ENCODE data around the gene RIN3. TPM values are rescaled to one million over a fixed set of nuclear protein-coding genes. Genes with fewer than 3 reads are reported as not detected.

RIN3 gene
- total RNA-seq, 1 experiment from 2014 or later: 1.7 TPM

DNA sequence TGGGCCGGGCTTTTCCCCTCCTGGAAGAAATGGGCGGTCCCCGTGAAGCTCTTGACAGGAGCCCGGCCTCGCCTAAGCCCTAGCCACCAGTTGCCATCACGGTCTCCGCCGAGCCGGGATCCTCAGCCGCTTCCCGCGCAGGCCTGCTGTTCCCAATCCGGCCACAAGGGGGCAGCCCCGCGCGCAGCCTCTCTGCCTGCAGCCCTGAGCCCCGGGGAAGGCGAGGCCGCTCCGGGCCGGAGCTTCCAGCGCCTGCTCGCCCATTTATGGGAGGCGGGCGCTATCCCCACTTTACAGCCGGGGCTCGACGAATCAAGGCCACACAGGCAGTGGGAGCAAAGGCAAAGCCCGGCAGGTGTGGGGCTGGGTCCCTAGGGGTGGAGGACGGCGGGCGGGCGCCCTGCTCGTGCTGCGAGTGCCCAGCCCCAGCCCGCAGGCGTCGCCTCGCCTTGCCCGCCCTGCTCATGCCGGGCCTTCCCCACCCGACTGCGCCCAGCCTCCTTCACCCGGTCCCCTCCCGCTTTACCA lies 173.4 kb downstream of the RIN3 start:
- peak; percentile 31 for DNase-seq (ENCODE audit: low spot score)

DNA sequence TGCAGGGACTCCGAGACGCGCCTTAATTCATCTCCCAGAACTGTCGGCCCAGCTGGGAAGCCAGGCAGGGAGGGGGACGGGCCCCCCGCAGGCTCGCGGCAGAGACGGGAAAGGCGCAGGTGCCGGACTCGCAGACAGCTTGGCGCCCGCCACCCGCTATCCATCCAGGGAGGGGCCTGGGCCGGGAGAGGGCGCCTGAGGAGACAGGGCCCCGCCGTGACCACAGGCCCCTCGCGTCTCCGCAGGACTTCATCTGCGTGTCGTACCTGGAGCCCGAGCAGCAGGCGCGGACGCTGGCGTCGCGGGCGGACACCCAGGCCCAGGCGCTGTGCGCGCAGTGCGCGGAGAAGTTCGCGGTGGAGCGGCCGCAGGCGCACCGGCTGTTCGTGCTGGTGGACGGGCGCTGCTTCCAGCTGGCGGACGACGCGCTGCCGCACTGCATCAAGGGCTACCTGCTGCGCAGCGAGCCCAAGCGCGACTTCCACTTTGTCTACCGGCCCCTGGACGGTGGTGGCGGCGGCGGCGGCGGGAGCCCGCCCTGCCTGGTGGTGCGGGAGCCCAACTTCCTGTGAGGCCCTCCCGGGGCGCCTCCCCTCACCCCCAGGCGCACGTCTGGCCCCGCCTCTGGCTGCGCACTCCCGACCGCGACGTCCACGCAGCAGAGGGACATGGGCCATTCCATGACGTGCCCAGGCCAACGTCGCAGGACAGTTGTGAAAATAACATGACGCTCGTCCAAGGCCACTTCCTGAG lies 174.3 kb downstream of the RIN3 start:
- DNase-seq (ENCODE audit: low spot score): no peak

- no peak for DNase-seq (ENCODE audit: low spot score)
Measured at GRCh38 chr14:92688434-92689375, 175.1 kb downstream of the RIN3 start.

- DNase-seq (ENCODE audit: low spot score): peak; percentile 55
Measured at GRCh38 chr14:92690171-92691011, 176.8 kb downstream of the RIN3 start.

GRCh38 chr14:92692822-92693226 lies 179.2 kb downstream of the RIN3 start:
- DNase-seq (ENCODE audit: low spot score): peak; percentile 76

DNA sequence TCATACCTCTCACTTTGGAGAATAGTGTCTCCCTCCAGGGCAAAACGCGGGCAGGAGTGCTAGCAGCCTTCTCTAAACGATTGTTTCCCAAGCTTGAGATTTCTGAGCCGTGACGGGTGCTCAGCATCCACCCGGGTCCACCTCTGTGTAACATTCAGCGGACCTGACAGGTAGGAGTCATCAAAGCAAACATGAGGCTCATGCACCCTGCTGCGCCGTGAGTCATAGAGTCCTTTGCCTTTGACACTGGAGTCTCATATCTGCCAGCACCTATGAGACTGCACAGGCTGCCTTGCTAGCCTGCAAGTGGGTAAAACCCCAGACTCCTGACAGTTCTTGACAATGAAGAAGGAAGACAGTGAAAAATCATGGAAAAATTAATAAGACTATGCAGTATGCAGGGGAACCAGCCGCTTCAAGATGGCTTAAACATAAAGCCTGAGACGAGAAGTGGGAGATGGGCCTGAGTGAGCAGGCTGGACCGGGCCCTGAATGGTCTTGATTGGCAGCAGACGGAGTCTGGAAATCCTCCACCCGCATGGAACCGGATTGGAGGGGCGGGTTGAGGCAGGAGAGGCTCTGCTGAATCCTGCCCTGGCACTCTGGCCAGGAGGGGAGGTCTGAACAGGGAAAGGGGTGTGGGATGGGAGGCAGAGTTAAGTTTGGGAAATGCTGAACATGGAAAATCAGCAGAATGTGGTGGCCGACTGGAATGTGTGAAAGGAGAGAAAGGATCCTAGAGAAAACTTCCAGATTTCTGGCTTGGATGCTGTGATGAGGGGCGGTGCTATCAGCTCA lies 180.6 kb downstream of the RIN3 start:
- DNase-seq (ENCODE audit: low spot score): no peak

GRCh38 chr14:92694807-92695206 lies 181.2 kb downstream of the RIN3 start:
- DNase-seq (ENCODE audit: low spot score): no peak

DNA sequence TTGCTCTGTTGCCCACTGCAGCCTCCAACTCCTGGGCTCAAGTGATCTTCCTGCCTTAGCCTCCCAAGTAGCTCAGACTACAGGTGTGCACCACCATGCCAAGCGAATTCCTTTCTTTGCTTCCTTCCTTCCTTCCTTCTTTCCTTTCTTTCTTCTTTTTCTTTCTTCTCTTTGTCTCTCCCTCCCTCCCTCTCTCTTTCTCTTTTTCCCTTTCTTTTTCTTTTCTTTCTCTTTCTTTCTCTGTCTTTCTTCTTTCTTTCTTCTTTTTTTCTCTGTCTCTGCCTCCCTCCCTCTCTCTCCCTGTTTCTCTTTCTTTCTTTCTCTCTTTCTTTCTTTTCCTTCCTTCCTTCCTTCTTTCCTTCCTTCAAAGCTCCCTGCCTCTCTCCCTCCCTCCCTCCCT lies 182.0 kb downstream of the RIN3 start:
- DNase-seq (ENCODE audit: low spot score): no peak

GRCh38 chr14:92696366-92696765 lies 182.8 kb downstream of the RIN3 start:
- DNase-seq (ENCODE audit: low spot score): no peak

DNA sequence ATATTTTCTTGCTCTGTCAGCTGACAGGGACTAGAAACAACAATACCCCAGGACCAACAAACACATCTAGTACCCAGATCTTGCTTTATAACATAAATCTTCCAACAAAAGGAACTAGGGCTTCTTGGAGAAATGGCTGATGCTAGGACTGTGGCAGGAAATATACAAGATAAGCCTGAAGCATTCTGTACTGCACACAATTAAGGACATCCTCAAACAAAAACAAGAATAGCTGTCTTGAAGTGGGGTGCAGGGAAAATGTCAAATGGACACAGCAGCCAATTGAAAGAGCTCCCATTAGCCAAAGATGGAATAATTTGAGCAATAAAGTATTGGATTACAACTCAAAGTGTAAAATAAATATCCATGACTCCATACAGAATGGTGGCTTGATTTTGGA lies 184.8 kb downstream of the RIN3 start:
- no peak for DNase-seq (ENCODE audit: low spot score)

- no peak for DNase-seq (ENCODE audit: low spot score)
Measured at GRCh38 chr14:92701826-92702225, 188.2 kb downstream of the RIN3 start.

DNA sequence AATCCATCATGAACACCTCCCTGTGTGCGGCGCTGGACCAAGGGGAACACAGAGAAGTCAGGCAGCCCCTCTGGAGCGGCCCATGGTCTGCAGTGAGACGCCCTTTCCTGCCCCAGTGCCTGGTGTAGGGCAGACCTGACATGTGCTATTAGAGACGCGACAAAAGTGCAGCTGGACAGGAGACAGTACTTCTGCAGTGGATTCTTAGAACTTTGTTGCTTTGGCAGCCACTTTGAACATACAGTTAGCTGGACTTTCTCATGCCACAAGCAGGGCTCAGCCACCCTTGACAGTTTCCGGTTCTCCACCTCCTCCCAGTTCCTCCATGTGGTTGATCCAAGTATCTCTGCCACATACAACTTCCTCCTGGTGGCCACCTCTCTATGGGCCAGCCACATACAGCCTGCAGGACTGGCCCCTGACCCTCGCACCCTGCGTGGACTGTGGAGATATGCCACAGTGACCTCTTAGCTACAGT lies 188.9 kb downstream of the RIN3 start:
- DNase-seq (ENCODE audit: low spot score): no peak

GRCh38 chr14:92703516-92703915 lies 189.9 kb downstream of the RIN3 start:
- no peak for DNase-seq (ENCODE audit: low spot score)

DNA sequence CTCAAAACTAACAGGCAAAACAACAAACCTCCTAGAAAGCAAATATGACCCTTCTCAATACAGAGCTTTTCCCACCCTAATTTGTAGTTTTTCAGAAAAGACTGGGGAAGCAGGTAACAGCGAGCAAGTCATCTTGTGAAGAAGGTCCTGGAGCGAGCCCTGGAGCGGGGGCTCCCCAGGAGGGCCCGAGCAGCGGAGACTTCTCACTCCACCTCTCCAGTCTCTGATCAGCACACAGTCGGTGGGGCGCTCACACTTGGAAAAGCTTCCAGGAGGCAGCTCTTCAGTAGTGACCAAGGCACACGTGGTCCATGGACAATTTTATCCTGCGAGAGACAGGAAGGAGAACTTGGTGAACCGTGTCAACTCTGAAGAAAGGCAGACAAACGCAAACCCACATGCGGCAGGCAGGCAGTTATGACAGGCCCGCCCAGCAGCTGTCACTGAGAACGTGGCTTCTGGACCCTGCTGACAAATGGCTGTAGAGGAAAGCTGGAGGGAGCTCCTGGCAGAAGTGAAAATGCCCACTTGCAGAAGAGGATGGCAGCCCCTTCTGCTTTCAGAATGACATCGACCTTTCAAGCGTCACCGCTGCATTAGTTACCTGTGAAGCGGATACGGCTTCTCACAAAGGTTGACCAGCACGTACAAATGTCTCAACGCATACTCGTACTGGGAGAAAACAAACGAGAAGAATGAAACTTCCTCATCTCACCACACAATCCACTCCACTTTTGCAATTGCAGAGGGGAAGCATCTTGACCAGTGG lies 190.6 kb downstream of the RIN3 start:
- DNase-seq (ENCODE audit: low spot score): no peak

GRCh38 chr14:92704821-92705220 lies 191.2 kb downstream of the RIN3 start:
- no peak for DNase-seq (ENCODE audit: low spot score)

DNA sequence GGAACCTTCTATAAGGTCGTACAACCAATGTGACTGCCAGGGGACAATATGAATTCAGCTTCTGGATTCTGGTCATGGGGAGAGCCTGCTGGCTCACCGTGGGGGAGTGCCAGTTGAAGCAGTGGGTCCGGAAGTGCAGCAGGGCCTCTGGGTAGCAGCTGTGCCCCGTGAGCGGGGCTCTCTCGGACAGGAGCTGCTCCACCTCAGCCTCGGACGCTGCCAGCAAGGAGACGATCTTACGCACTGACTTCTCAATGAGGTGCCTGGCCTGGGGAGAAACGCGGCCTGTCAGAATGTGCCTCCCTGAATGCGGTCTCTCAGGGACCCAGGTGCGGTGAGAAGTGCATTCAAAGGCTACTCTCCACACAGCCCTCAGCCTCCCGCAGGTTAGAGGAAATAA lies 192.8 kb downstream of the RIN3 start:
- DNase-seq (ENCODE audit: low spot score): no peak

DNA sequence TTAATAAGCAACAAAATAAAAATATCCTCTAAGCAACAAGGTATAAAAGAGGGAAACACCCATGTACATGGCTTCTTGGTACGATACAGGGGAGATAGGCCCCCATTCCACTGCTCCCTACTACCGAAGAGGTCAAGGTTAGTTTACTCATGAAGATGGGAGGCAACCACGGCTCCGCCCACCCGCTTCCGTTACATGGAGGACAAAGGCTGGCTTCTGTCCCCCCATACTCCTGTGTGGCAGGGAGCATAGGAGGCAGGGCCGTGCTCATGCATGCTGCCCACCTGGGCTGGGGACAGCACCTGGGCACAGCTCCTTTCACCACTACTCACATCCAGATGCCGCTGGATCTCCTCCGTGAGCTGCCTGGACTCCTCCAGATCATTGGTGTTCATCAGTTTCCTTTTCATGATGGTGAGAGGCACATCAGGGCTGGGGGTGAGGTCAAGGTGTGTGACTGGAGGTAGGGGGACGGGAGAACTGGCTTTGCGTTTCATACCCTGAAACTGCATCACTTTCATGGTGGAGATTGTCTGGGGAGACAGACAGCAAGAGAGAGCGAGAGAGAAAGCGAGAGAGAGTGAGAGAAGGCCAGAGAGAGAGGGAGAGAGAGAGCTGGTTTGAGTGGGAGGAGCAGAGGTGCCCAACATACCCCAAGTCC lies 195.9 kb downstream of the RIN3 start:
- DNase-seq (ENCODE audit: low spot score): no peak

- no peak for DNase-seq (ENCODE audit: low spot score)
Measured at GRCh38 chr14:92710001-92710341, 196.4 kb downstream of the RIN3 start.

DNA sequence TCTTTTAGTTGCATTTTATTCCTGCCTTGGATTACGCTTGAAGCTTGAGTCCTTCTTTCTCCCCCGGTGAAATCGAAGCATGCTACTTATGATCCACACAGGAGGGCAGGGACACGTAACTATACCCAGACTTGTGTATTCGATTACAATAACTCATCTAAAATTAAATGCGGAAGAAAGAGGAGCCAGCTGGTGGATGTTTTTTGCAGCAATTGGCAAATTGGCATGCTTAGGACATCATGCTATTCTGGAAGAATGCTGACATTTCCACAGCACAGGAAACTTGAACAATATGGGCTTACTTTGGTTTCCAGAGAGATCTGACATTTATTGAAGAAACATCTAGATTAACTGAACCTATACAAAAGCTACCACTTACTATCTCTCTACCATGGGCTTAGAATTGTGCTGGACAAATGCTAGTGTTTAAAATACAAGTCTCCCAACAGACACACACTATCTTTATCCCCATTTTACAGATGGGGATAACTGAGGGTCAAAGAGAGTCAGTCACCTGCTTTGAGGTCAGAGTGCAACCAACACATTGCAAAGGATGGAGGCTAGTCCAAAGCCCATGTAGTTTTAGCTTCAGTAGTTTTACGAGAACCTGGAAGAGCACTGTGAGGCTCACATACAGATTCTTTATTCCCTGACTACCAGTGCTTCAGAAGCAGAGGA lies 198.5 kb downstream of the RIN3 start:
- DNase-seq (ENCODE audit: low spot score): no peak
